ENCODE measurements around the gene CSRNP3. TPM values are rescaled to one million over a fixed set of nuclear protein-coding genes. Genes with fewer than 3 reads are reported as not detected.

Gene CSRNP3
- total RNA-seq, 4 donors from 2014 or later = 1.0 to 44.1 (median 4.3) TPM

DNA sequence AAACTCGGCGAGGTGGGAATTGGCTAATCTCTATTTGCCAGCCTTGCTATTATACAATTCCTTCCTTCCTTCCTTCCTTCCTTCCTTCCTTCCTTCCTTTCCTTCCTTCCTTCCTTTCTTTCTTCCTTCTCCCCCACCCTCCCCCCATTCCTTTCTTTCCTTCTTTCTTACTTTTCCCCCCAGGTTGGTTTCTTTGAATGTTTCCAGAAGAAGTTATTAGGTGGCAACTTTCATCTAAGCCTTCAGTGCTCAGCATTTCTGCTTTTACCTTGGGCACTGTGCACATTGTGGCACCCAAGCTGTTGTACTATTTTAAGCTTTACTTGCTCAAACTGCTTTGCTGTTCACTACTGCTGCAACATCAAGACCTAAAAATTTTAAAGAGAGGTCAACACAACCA is 17.2 kb upstream of the CSRNP3 start:
- no peak overlapping the region for H3K27ac ChIP-seq
- H3K27me3 ChIP-seq = no peaks in the 10 kb centered on the region
- no peak for TF ChIP-seq POLR2A (IDR thresholded peaks at IDR 0.05)
- TF ChIP-seq, protein P1, sequence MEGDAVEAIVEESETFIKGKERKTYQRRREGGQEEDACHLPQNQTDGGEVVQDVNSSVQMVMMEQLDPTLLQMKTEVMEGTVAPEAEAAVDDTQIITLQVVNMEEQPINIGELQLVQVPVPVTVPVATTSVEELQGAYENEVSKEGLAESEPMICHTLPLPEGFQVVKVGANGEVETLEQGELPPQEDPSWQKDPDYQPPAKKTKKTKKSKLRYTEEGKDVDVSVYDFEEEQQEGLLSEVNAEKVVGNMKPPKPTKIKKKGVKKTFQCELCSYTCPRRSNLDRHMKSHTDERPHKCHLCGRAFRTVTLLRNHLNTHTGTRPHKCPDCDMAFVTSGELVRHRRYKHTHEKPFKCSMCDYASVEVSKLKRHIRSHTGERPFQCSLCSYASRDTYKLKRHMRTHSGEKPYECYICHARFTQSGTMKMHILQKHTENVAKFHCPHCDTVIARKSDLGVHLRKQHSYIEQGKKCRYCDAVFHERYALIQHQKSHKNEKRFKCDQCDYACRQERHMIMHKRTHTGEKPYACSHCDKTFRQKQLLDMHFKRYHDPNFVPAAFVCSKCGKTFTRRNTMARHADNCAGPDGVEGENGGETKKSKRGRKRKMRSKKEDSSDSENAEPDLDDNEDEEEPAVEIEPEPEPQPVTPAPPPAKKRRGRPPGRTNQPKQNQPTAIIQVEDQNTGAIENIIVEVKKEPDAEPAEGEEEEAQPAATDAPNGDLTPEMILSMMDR (IDR thresholded peaks at IDR 0.05) = no peak
- peaks cover 0 to 5% of the 10 kb centered on the region in 2 donors for H3K4me1 ChIP-seq
- H3K36me3 ChIP-seq = no peaks in the 10 kb centered on the region
- H3K9me3 ChIP-seq = no peaks in the 10 kb centered on the region
- no peak overlapping the region for H3K4me3 ChIP-seq
- no peak for DNase-seq
- intact Hi-C loops (cut with DNase I; ENCODE audit: low total_unique reads) = no loop called here

DNA sequence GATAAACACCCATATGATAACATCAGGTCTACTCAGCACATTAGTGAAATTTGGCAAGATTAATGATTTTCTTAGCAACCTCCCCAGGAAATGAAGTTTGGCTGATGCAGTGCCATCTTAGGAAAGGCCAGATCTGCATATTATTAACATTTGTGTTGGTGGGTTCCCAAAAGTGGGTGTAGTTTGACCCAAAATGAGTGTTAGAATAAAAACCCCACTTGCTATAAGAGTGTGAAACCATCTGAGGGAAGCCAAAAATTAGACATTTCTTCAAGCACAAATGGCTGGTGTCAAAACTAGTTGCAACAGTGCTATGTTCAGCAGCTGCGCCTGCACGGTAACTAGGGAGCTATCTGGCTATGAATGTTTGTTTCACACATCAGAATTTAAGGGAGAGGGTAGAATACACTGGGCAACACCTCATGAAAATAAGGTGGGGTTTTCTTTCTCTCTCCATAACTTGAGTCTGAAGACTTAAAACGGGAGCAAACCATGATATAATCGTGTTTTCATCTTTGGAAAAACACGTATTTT is 15.9 kb upstream of the CSRNP3 start:
- Histone ChIP-seq H3K9me3 (no peaks in the 10 kb centered on the region), H3K4me3 (no peak overlapping the region), H3K27ac (no peak overlapping the region), H3K36me3 (no peaks in the 10 kb centered on the region), H3K4me1 (peaks cover 0 to 5% of the 10 kb centered on the region in 2 donors), H3K27me3 (no peaks in the 10 kb centered on the region)
- TF ChIP-seq, protein P1 (IDR thresholded peaks at IDR 0.05) = no peak
- no peak for TF ChIP-seq POLR2A (IDR thresholded peaks at IDR 0.05)
- intact Hi-C loops (cut with DNase I; ENCODE audit: low total_unique reads) = no loop called here
- no peak for DNase-seq

DNA sequence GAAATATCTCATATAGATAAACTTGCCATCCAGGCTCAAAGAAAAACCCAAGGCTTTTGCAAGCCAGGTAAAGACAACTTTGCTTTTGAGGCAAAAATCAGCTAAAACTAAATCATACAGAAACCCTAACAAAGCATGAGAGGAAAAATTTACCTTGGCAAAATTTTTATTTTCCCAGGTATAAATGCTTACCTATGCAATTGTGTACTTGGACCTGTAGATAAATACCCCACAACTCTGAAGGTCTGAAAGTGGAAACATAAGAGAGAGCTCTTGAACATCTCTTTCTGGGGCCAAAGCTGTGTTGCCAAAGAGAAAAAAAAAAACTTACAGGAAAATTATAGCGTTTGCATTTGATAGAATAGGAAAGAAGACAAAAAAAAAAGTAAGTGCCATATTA is 14.6 kb upstream of the CSRNP3 start:
- no peaks in the 10 kb centered on the region for H3K9me3 ChIP-seq
- TF ChIP-seq, protein P1 (IDR thresholded peaks at IDR 0.05) = no peak
- TF ChIP-seq POLR2A (IDR thresholded peaks at IDR 0.05) = no peak
- DNase-seq = no peak
- peaks cover 0 to 5% of the 10 kb centered on the region in 2 donors for H3K4me1 ChIP-seq
- H3K27ac ChIP-seq = no peak overlapping the region
- no peak overlapping the region for H3K4me3 ChIP-seq
- H3K27me3 ChIP-seq = no peaks in the 10 kb centered on the region
- no peaks in the 10 kb centered on the region for H3K36me3 ChIP-seq
- intact Hi-C loops (cut with DNase I; ENCODE audit: low total_unique reads) = no loop called here

DNA sequence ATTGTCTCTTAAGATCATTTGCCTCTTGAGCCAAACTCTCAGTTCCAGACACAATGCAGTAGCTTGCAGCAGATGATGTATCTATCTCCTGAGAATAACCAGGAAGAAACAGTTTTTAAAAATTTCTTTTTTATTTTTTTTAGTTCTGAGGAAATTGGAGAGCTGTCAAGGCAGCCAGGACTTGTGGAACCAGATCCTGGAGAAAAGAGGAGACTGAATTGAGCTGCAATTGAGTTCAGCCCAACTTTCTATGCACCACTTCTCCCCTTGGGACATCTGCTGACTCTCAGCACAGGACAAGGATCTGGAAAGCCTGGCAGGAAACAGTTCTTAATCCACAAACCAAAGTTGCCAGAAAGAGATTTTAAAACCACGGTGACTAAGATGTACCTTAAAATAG is 13.5 kb upstream of the CSRNP3 start:
- no peaks in the 10 kb centered on the region for H3K36me3 ChIP-seq
- H3K27ac ChIP-seq = no peak overlapping the region
- intact Hi-C loops (cut with DNase I; ENCODE audit: low total_unique reads) = no loop called here
- no peak overlapping the region for H3K4me3 ChIP-seq
- no peak for DNase-seq
- no peaks in the 10 kb centered on the region for H3K9me3 ChIP-seq
- no peaks in the 10 kb centered on the region for H3K4me1 ChIP-seq
- H3K27me3 ChIP-seq = no peaks in the 10 kb centered on the region
- TF ChIP-seq, protein P1 (IDR thresholded peaks at IDR 0.05) = no peak
- TF ChIP-seq POLR2A (IDR thresholded peaks at IDR 0.05) = no peak

DNA sequence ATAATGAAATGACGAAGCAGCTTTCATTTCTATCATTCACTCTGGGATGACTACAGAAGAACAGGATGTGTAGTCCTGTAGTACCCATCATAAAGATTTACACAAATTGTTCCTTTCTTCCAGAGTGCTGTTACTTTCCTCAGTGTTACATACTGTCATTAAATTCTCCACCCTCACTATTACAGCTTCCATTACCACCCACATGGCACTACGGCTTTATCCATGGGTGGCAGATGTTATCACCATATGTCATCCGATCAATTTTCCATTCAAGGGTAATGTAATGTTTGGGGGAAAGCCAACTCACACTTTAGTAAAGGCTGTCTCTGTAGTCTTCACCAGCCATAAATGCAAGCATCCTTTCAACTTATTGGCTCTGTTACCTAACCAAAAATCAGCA is 7.1 kb upstream of the CSRNP3 start:
- Histone ChIP-seq H3K4me3 (no peak overlapping the region), H3K9me3 (no peaks in the 10 kb centered on the region), H3K27me3 (no peaks in the 10 kb centered on the region), H3K4me1 (no peaks in the 10 kb centered on the region), H3K27ac (no peak overlapping the region), H3K36me3 (no peaks in the 10 kb centered on the region)
- no peak for DNase-seq
- TF ChIP-seq, protein P1 (IDR thresholded peaks at IDR 0.05) = no peak
- TF ChIP-seq POLR2A (IDR thresholded peaks at IDR 0.05) = no peak
- intact Hi-C loops (cut with DNase I; ENCODE audit: low total_unique reads) = no loop called here

Measured in uterus (tissue), 4 donors.